ENCODE data around the gene CCNT2.

GRCh38 chr2:134934150-134934549 is 15.5 kb downstream of the CCNT2 start:
- TF ChIP-seq CTCF (IDR thresholded peaks at IDR 0.05) = no peak
- no peak for TF ChIP-seq POLR2A (IDR thresholded peaks at IDR 0.05; ENCODE audit: low read depth)
- no peak for TF ChIP-seq EP300 (IDR thresholded peaks at IDR 0.05)
- no peak for TF ChIP-seq POLR2AphosphoS5 (IDR thresholded peaks at IDR 0.05)

All from esophagus muscularis mucosa (tissue), 4 donors.